A673 (cell line): Measurements from ENCODE around the gene CXADR. TPM values are rescaled to one million over a fixed set of nuclear protein-coding genes. Genes with fewer than 3 reads are reported as not detected.

Experiments used
- BruUV-seq: library from RNA; stranded (reverse); fragments of 400-500 nt; replicated peaks from 2 replicates; lab custom pipeline; 2021; lab: Mats Ljungman, UMichigan
- CTCF ChIA-PET: fragments of 300-600 bp; sonication (Branson Sonifier 250); formaldehyde crosslinking; loops from one replicate; lab custom pipeline; 2022; ENCODE audit warnings: antibody characterized with exemption; lab: Charles Lee
- POLR2A ChIA-PET: fragments of 300-600 bp; sonication (Branson Sonifier 250); formaldehyde crosslinking; loops from one replicate; lab custom pipeline; 2022; ENCODE audit warnings: antibody characterized with exemption; ENCODE audit not compliant: low non-redundant PET; lab: Charles Lee
- DNase-seq: peaks from one replicate; pipeline ENCODE4 v3.0.0-alpha.2; 2015; ENCODE audit warnings: low spot score
- H3K27ac ChIP-seq: fragments of 200-600 bp; sonication (generic); 2 replicates; pipeline ENCODE4 v1.5.1; 2016; ENCODE audit warnings: mixed run types, low read depth, mild to moderate bottlenecking, mixed read lengths, antibody characterized with exemption, low read length; ENCODE audit not compliant: poor library complexity, severe bottlenecking
- H3K27me3 ChIP-seq: fragments of 200-600 bp; sonication (generic); replicated peaks from 2 replicates; pipeline ENCODE4 v1.6.1; 2017; ENCODE audit warnings: mixed run types, low read depth, mild to moderate bottlenecking, mixed read lengths, antibody characterized with exemption, low read length; ENCODE audit not compliant: insufficient read depth, poor library complexity
- H3K36me3 ChIP-seq: fragments of 200-600 bp; sonication (generic); 2 replicates; pipeline ENCODE4 v1.6.1; 2016; ENCODE audit warnings: mixed run types, mild to moderate bottlenecking, mixed read lengths, antibody characterized with exemption, low read length; ENCODE audit not compliant: insufficient read depth, poor library complexity, severe bottlenecking
- H3K4me1 ChIP-seq: fragments of 200-600 bp; sonication (generic); 2 replicates; pipeline ENCODE4 v1.6.1; 2017; ENCODE audit warnings: mixed run types, mild to moderate bottlenecking, mixed read lengths, antibody characterized with exemption, low read length; ENCODE audit not compliant: insufficient read depth, poor library complexity, severe bottlenecking
- H3K4me3 ChIP-seq: fragments of 200-600 bp; sonication (generic); 2 replicates; pipeline ENCODE4 v1.5.1; 2016; ENCODE audit warnings: low read depth, mixed run types, mild to moderate bottlenecking, mixed read lengths, low read length; ENCODE audit not compliant: poor library complexity, severe bottlenecking
- H3K9me3 ChIP-seq: fragments of 200-600 bp; sonication (generic); 2 replicates; pipeline ENCODE4 v1.6.1; 2016; ENCODE audit warnings: mixed run types, low read depth, mild to moderate bottlenecking, mixed read lengths, antibody characterized with exemption, low read length; ENCODE audit not compliant: poor library complexity, severe bottlenecking
- EZH2 ChIP-seq: fragments of 200-600 bp; sonication (generic); IDR thresholded peaks from 2 replicates; pipeline ENCODE4 v1.6.1; 2017; ENCODE audit warnings: borderline replicate concordance, low read depth, mild to moderate bottlenecking, mixed read lengths, antibody characterized with exemption, low read length; ENCODE audit not compliant: poor library complexity, severe bottlenecking
- intact Hi-C: fragments of 100-400 bp; cut with micrococcal nuclease; formaldehyde crosslinking; loops from one replicate; pipeline ENCODE4 v1.10.0; 2022; ENCODE audit not compliant: unreplicated experiment
- total RNA-seq: library from RNA; stranded (reverse); gene quantifications from 2 replicates; pipeline ENCODE4 v1.2.3, GENCODE V29; 2021
- TF ChIP-seq, protein P1 (sequence below): fragments of 300-800, 200-600 bp; sonication (generic); conservative IDR thresholded peaks from 2 replicates; pipeline ENCODE4 v1.5.1; 2017; ENCODE audit warnings: low read depth, mild to moderate bottlenecking, antibody characterized with exemption, low read length, moderate library complexity, mixed read lengths

Gene CXADR
- total RNA-seq, 1 experiment from 2014 or later = 17.7 TPM

GRCh38 chr21:17554679-17555465 lies 42.0 kb downstream of the CXADR start:
- intact Hi-C loops = no loop called here
- Histone ChIP-seq H3K9me3 (no peaks in the 10 kb centered on the region), H3K27ac (no peak overlapping the region), H3K27me3 (no peaks in the 10 kb centered on the region), H3K4me1 (no peaks in the 10 kb centered on the region), H3K36me3 (no peaks in the 10 kb centered on the region), H3K4me3 (no peak overlapping the region)
- no peak for DNase-seq
- POLR2A ChIA-PET = no interaction called here
- BruUV-seq = no TSS peak
- CTCF ChIA-PET = interaction anchor here (1.3 kb wide), 1 partner anchor 168 kb away, joined by 7 read pairs; no protein-coding TSS in a partner anchor
- TF ChIP-seq, protein P1, sequence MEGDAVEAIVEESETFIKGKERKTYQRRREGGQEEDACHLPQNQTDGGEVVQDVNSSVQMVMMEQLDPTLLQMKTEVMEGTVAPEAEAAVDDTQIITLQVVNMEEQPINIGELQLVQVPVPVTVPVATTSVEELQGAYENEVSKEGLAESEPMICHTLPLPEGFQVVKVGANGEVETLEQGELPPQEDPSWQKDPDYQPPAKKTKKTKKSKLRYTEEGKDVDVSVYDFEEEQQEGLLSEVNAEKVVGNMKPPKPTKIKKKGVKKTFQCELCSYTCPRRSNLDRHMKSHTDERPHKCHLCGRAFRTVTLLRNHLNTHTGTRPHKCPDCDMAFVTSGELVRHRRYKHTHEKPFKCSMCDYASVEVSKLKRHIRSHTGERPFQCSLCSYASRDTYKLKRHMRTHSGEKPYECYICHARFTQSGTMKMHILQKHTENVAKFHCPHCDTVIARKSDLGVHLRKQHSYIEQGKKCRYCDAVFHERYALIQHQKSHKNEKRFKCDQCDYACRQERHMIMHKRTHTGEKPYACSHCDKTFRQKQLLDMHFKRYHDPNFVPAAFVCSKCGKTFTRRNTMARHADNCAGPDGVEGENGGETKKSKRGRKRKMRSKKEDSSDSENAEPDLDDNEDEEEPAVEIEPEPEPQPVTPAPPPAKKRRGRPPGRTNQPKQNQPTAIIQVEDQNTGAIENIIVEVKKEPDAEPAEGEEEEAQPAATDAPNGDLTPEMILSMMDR = no peak
- no peak for TF ChIP-seq EZH2

DNA sequence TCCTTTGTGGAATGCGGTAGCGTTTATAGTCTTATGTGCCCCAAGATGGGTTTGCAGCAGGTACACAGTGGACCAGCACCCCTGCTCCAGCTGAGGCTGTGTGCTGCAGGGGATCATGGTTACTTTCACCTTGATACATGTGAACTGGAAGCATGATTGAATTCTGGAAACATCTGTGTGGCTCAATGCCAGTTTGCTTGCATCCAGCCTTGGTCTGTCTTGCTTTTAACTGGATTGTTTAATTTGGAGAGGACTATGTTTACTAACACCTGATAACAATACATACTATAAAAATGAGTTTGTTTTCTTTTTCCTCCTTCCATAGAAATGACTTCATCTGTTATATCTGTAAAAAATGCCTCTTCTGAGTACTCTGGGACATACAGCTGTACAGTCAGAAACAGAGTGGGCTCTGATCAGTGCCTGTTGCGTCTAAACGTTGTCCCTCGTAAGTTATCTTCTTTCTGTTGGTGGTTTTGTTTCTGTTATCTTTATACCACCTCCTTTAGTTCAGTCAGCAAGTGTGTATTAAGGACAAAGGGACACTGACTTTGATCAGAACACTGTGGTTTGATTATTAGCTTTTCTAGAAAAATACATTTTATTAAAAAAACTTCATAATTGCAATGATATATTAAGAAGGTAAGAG lies 47.7 kb downstream of the CXADR start:
- TF ChIP-seq EZH2 = no peak
- TF ChIP-seq, protein P1 = no peak
- no peak for DNase-seq

DNA sequence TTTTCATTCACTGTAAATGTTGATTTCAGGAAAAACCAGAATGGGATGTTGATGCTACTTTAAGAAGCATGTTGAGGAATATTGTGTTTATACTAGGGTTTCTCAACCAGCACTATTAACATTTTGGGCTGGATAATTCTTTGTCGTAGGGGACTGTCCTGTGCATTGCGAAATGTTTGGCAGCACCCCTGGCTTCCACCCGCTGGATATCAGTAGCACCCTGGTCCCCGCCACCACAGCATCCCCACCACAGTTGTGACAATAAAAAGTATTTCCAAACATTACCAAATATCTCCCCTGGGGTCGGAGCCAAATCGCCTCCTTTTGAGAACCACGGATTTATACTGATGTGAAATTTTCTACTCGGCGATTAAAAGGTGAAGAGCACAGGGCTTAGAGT lies 57.9 kb downstream of the CXADR start:
- Histone ChIP-seq H3K27me3 (no peaks in the 10 kb centered on the region), H3K4me3 (no peak overlapping the region), H3K4me1 (no peaks in the 10 kb centered on the region), H3K36me3 (no peaks in the 10 kb centered on the region), H3K27ac (no peak overlapping the region), H3K9me3 (no peaks in the 10 kb centered on the region)
- DNase-seq = no peak
- TF ChIP-seq, protein P1 = no peak
- no peak for TF ChIP-seq EZH2
- intact Hi-C loops = no loop called here
- BruUV-seq = no TSS peak
- CTCF ChIA-PET = no interaction called here
- POLR2A ChIA-PET = no interaction called here

More for the DNA sequence above, 47.7 kb downstream of the CXADR start:
- ChIA-PET CTCF (no interaction called here), POLR2A (no interaction called here)
- H3K27me3 ChIP-seq = no peaks in the 10 kb centered on the region
- H3K9me3 ChIP-seq = no peaks in the 10 kb centered on the region
- no peak overlapping the region for H3K4me3 ChIP-seq
- intact Hi-C loops = no loop called here
- no peaks in the 10 kb centered on the region for H3K36me3 ChIP-seq
- H3K27ac ChIP-seq = no peak overlapping the region
- H3K4me1 ChIP-seq = no peaks in the 10 kb centered on the region
- no TSS peak for BruUV-seq
